HEK293 (cell line): ENCODE results near the gene AOAH.

Experiments used
- CTCF ChIA-PET: fragments of 350-600 bp; formaldehyde crosslinking; extraction: SDS; loops from one replicate; lab custom pipeline; 2021; ENCODE audit warnings: antibody characterized with exemption; lab: Yijun Ruan, JAX
- POLR2A ChIA-PET: fragments of 300-600 bp; formaldehyde crosslinking; extraction: SDS; loops from one replicate; lab custom pipeline; 2020; ENCODE audit warnings: antibody characterized with exemption, inconsistent platforms; lab: Yijun Ruan, JAX
- H3K27ac ChIP-seq: fragments of 200-500 bp; sonication (Bioruptor generic); 2 replicates; pipeline ENCODE4 v1.5.1; 2014; ENCODE audit warnings: low read depth, low read length, control low read depth, inconsistent platforms; ENCODE audit errors: extremely low read depth
- H3K36me3 ChIP-seq, 2 experiments: fragments of 200-500 bp in 1 of 2; sonication (Bioruptor generic) in 1 of 2; 1 replicate in 1 of 2; 2 replicates in 1 of 2; pipeline ENCODE4 v1.5.1; 2014 to 2017; ENCODE audit warnings: inconsistent platforms in 2 of 2, low read length in 2 of 2; ENCODE audit not compliant: control insufficient read depth in 2 of 2, insufficient read depth in 1 of 2
- H3K4me1 ChIP-seq: fragments of 200-500 bp; sonication (Bioruptor generic); 2 replicates; pipeline ENCODE4 v1.5.1; 2014; ENCODE audit warnings: mild to moderate bottlenecking, low read length, inconsistent platforms; ENCODE audit not compliant: control insufficient read depth, insufficient read depth
- H3K4me3 ChIP-seq: 2 replicates; pipeline ENCODE4 v1.5.1; 2011; ENCODE audit warnings: low read depth, mild to moderate bottlenecking, control low read depth, low read length, moderate library complexity
- H3K9me3 ChIP-seq: fragments of 200-500 bp; sonication (Bioruptor generic); 2 replicates; pipeline ENCODE4 v1.5.1; 2014; ENCODE audit warnings: low read depth, low read length, inconsistent platforms; ENCODE audit not compliant: control insufficient read depth, insufficient read depth
- GLIS2 ChIP-seq: fragments of 450-650 bp; formaldehyde crosslinking; IDR thresholded peaks from 2 replicates; pipeline ENCODE4 v1.5.1; 2016; ENCODE audit warnings: missing biosample characterization, missing genetic modification characterization
- KLF1 ChIP-seq: fragments of 450-650 bp; formaldehyde crosslinking; IDR thresholded peaks from 2 replicates; pipeline ENCODE4 v1.5.1; 2016; ENCODE audit warnings: missing biosample characterization, missing genetic modification characterization
- OSR2 ChIP-seq: fragments of 450-650 bp; formaldehyde crosslinking; IDR thresholded peaks from 2 replicates; pipeline ENCODE4 v1.5.1; 2016; ENCODE audit warnings: missing biosample characterization, missing genetic modification characterization
- SCRT1 ChIP-seq: fragments of 450-650 bp; formaldehyde crosslinking; IDR thresholded peaks from 2 replicates; pipeline ENCODE4 v1.5.1; 2016; ENCODE audit warnings: missing biosample characterization, missing genetic modification characterization, borderline replicate concordance
- SETDB1 ChIP-seq: IDR thresholded peaks from one replicate; pipeline ENCODE4 v1.6.1; 2017; ENCODE audit warnings: mild to moderate bottlenecking, low read length, moderate library complexity, mixed read lengths; ENCODE audit not compliant: insufficient read length
- ZIC2 ChIP-seq: fragments of 450-650 bp; formaldehyde crosslinking; IDR thresholded peaks from 2 replicates; pipeline ENCODE4 v1.5.1; 2016; ENCODE audit warnings: missing biosample characterization, missing genetic modification characterization
- ZNF133 ChIP-seq: fragments of 450-650 bp; formaldehyde crosslinking; IDR thresholded peaks from 2 replicates; pipeline ENCODE4 v1.5.1; 2016; ENCODE audit warnings: missing biosample characterization, missing genetic modification characterization
- ZNF146 ChIP-seq: fragments of 450-650 bp; formaldehyde crosslinking; IDR thresholded peaks from 2 replicates; pipeline ENCODE4 v1.5.1; 2016; ENCODE audit warnings: missing biosample characterization, missing genetic modification characterization
- ZNF16 ChIP-seq: fragments of 450-650 bp; formaldehyde crosslinking; IDR thresholded peaks from 2 replicates; pipeline ENCODE4 v1.5.1; 2016; ENCODE audit warnings: low read depth, missing biosample characterization, missing genetic modification characterization
- ZNF214 ChIP-seq: fragments of 450-650 bp; formaldehyde crosslinking; IDR thresholded peaks from 2 replicates; pipeline ENCODE4 v1.5.1; 2017; ENCODE audit warnings: missing biosample characterization, mild to moderate bottlenecking, missing genetic modification characterization, borderline replicate concordance
- ZNF239 ChIP-seq: fragments of 450-650 bp; formaldehyde crosslinking; IDR thresholded peaks from 2 replicates; pipeline ENCODE4 v1.5.1; 2016; ENCODE audit warnings: missing biosample characterization, missing genetic modification characterization
- ZNF37A ChIP-seq: fragments of 450-650 bp; IDR thresholded peaks from 2 replicates; pipeline ENCODE4 v1.5.1; 2018; ENCODE audit warnings: missing biosample characterization, missing genetic modification characterization
- ZNF530 ChIP-seq: fragments of 450-650 bp; formaldehyde crosslinking; IDR thresholded peaks from 2 replicates; pipeline ENCODE4 v1.5.1; 2016; ENCODE audit warnings: low read depth, missing biosample characterization, missing genetic modification characterization
- ZNF544 ChIP-seq: fragments of 450-650 bp; formaldehyde crosslinking; IDR thresholded peaks from 2 replicates; pipeline ENCODE4 v1.5.0; 2017; ENCODE audit warnings: missing biosample characterization, missing genetic modification characterization
- ZNF585B ChIP-seq: fragments of 450-650 bp; formaldehyde crosslinking; IDR thresholded peaks from 2 replicates; pipeline ENCODE4 v1.5.1; 2016; ENCODE audit warnings: missing biosample characterization, missing genetic modification characterization
- ZNF777 ChIP-seq: fragments of 450-650 bp; formaldehyde crosslinking; IDR thresholded peaks from 2 replicates; pipeline ENCODE4 v1.5.1; 2017; ENCODE audit warnings: missing biosample characterization, missing genetic modification characterization, borderline replicate concordance
- TF ChIP-seq, protein P1 (sequence below): fragments of 450-650 bp; formaldehyde crosslinking; IDR thresholded peaks from 2 replicates; pipeline ENCODE4 v1.5.1; 2016; ENCODE audit warnings: missing biosample characterization, missing genetic modification characterization
- TF ChIP-seq, protein P2 (sequence below): fragments of 450-650 bp; formaldehyde crosslinking; IDR thresholded peaks from 2 replicates; pipeline ENCODE4 v1.5.1; 2016; ENCODE audit warnings: missing biosample characterization, missing genetic modification characterization
- TF ChIP-seq, protein P3 (sequence below): fragments of 450-650 bp; formaldehyde crosslinking; IDR thresholded peaks from 2 replicates; pipeline ENCODE4 v1.5.1; 2017; ENCODE audit warnings: missing biosample characterization, missing genetic modification characterization
- TF ChIP-seq, protein P4 (sequence below): fragments of 450-650 bp; formaldehyde crosslinking; IDR thresholded peaks from 2 replicates; pipeline ENCODE4 v1.5.1; 2016; ENCODE audit warnings: missing biosample characterization, missing genetic modification characterization

Gene AOAH

DNA sequence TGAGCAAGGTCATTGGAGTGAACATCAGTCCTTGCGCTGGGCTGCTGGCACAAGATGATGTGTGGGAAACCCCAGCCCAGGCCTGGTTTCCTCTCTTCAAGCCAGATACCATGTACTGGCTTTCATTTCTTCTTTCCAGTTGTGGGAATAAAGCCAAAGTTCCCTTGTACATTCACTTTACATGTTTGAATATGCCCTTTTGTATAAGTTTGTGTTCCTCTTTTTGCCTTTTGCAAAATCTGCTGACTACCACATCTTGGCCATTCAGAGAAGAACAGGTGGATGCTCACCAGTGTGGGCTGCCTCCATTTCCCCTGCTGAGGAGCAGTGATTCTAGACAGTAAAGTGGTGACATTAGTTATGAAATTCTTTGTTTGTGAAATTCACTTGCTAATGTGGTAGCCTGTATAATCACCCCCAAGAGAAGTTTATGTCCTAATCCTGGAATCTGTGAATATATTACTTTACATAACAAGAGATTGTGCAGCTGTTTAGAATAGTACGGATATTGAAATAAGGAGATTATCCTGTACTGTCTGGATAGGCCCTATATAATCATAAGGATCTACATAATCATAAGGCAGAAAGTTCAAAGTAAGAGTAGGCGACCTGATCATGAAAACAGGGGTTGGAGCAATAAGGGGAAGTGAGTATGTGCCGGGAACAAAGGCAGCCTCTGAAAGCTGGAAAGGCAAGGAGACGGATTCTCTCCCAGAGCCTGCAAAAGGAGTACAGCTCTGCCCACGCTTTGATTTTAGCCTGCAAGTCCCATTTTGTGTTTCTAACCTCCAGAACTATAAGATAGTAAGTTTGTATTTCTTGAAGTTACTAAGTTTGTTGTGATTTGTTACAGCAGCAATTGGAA is 18.8 kb upstream of the AOAH start (continued):
- TF ChIP-seq, protein P1, sequence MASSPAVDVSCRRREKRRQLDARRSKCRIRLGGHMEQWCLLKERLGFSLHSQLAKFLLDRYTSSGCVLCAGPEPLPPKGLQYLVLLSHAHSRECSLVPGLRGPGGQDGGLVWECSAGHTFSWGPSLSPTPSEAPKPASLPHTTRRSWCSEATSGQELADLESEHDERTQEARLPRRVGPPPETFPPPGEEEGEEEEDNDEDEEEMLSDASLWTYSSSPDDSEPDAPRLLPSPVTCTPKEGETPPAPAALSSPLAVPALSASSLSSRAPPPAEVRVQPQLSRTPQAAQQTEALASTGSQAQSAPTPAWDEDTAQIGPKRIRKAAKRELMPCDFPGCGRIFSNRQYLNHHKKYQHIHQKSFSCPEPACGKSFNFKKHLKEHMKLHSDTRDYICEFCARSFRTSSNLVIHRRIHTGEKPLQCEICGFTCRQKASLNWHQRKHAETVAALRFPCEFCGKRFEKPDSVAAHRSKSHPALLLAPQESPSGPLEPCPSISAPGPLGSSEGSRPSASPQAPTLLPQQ, result no peak
- TF ChIP-seq SCRT1 (no peak), ZNF530 (tag by site-specific recombination) (no peak)
- TF ChIP-seq, protein P2, sequence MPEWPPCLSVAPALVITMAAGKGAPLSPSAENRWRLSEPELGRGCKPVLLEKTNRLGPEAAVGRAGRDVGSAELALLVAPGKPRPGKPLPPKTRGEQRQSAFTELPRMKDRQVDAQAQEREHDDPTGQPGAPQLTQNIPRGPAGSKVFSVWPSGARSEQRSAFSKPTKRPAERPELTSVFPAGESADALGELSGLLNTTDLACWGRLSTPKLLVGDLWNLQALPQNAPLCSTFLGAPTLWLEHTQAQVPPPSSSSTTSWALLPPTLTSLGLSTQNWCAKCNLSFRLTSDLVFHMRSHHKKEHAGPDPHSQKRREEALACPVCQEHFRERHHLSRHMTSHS, result no peak

DNA sequence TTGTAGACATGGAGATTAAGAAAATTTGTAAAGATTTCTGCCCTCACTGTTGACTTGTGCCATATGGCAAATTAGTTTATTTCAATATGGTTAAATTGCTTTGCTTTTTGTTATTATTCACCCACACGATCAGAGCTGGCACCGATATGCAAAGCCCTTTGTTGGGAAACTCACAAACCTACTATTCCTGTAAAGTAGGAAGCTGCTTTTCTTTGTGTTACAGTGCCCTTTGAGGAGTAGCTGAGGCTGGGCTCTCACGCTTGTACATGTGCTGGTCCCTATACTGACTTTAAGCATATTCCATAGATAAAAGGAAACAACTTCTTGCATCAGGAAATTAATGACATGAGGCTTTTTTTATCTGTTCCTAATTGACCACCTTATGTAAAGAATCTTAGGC is 17.6 kb upstream of the AOAH start:
- Histone ChIP-seq H3K4me3 (no peak overlapping the region), H3K27ac (no peak overlapping the region), H3K36me3 (no peaks in the 10 kb centered on the region), H3K9me3 (no peaks in the 10 kb centered on the region), H3K4me1 (no peaks in the 10 kb centered on the region)
- CTCF ChIA-PET, result interaction anchor here (0.6 to 0.7 kb wide), 3 partner anchors 211 to 271 kb away, joined by 3 to 4 read pairs (median 4); no protein-coding TSS in a partner anchor
- POLR2A ChIA-PET, result no interaction called here
- TF ChIP-seq KLF1 (tag by site-specific recombination) (no peak), ZNF133 (tag by site-specific recombination) (0 out of 2 replicates have a peak, but pooled peaks have one; percentile 27)

DNA sequence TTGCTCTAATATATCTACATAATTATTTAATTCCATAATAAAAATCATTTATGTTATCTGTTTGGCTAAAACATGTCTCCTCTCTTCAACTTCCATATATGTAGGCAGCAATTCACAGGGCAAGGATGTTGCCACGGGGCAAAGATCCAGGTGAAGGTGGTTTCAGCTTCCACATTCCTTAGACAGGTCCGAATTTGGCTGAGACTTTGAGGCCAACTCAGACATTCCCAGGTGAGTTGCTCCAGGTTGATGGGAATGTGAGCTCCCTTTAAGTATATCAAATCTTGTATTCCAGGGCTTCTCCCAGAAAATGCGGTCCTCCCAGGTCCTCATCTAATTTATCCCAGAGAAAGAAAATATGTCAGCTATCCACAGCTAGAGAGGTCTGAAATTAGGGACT is 15.1 kb upstream of the AOAH start:
- ChIA-PET POLR2A (no interaction called here), CTCF (interaction anchor here (0.6 kb wide), 2 partner anchors 60 to 1249 kb away, joined by 3 read pairs; no protein-coding TSS in a partner anchor)
- H3K9me3 ChIP-seq, result no peaks in the 10 kb centered on the region
- TF ChIP-seq ZNF214 (no peak), OSR2 (tag by site-specific recombination) (no peak), ZNF544 (tag by site-specific recombination) (no peak), ZNF585B (tag by site-specific recombination) (no peak), ZNF16 (no peak), ZNF146 (tag by site-specific recombination) (no peak), ZIC2 (tag by site-specific recombination) (no peak), SCRT1 (no peak), SETDB1 (no peak), ZNF777 (tag by site-specific recombination) (no peak)
- TF ChIP-seq, all 188 proteins: peak for 0
- Histone ChIP-seq H3K4me1 (no peaks in the 10 kb centered on the region), H3K27ac (no peak overlapping the region), H3K36me3 (no peaks in the 10 kb centered on the region), H3K4me3 (no peak overlapping the region)

DNA sequence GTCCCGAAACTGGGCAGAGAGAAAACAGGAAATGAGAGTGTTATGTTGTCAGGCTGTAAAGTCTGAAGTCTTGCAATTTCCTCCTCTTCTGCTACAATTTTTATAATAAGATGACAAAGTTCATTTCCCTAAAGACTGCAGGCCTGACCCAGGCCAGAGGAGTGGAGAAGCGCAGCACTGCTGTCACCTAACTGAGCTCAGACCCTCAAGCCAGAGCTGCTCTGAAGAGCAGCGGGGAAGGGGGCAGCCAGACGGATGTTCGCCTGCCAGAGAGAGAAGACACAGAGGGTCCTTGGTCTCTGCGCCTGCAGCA is 12.6 kb upstream of the AOAH start:
- Histone ChIP-seq H3K9me3 (no peaks in the 10 kb centered on the region), H3K36me3 (no peaks in the 10 kb centered on the region), H3K4me3 (no peak overlapping the region), H3K4me1 (no peaks in the 10 kb centered on the region), H3K27ac (no peak overlapping the region)
- ChIA-PET POLR2A (no interaction called here), CTCF (interaction anchor here (0.5 kb wide), 1 partner anchor 216 kb away, joined by 6 read pairs; no protein-coding TSS in a partner anchor)
- no peak for TF ChIP-seq ZNF239
- TF ChIP-seq, protein P3, sequence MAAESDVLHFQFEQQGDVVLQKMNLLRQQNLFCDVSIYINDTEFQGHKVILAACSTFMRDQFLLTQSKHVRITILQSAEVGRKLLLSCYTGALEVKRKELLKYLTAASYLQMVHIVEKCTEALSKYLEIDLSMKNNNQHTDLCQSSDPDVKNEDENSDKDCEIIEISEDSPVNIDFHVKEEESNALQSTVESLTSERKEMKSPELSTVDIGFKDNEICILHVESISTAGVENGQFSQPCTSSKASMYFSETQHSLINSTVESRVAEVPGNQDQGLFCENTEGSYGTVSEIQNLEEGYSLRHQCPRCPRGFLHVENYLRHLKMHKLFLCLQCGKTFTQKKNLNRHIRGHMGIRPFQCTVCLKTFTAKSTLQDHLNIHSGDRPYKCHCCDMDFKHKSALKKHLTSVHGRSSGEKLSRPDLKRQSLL (tag by site-specific recombination), result no peak
- TF ChIP-seq ZNF37A, result no peak
- no peak for TF ChIP-seq SETDB1
- TF ChIP-seq, protein P4, sequence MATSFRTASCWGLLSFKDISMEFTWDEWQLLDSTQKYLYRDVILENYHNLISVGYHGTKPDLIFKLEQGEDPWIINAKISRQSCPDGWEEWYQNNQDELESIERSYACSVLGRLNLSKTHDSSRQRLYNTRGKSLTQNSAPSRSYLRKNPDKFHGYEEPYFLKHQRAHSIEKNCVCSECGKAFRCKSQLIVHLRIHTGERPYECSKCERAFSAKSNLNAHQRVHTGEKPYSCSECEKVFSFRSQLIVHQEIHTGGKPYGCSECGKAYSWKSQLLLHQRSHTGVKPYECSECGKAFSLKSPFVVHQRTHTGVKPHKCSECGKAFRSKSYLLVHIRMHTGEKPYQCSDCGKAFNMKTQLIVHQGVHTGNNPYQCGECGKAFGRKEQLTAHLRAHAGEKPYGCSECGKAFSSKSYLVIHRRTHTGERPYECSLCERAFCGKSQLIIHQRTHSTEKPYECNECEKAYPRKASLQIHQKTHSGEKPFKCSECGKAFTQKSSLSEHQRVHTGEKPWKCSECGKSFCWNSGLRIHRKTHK (tag by site-specific recombination), result no peak
- TF ChIP-seq GLIS2 (tag by site-specific recombination), result no peak
